Measurements from ENCODE around the gene DLX4.

- no peak for TF ChIP-seq CTCF (conservative IDR thresholded peaks at IDR 0.05; ENCODE audit: low read depth, low read length)
- no peak for TF ChIP-seq POLR2A (IDR thresholded peaks at IDR 0.05; ENCODE audit: low read depth, low read length)
- TF ChIP-seq BHLHE40 (IDR thresholded peaks at IDR 0.05; ENCODE audit: low read depth, low read length), result no peak
- TF ChIP-seq ELK1 (IDR thresholded peaks at IDR 0.05; ENCODE audit: borderline replicate concordance, low read depth, low read length), result no peak
- TF ChIP-seq RAD21 (IDR thresholded peaks at IDR 0.05; ENCODE audit: low read length), result no peak
- TF ChIP-seq FOS (IDR thresholded peaks at IDR 0.05; ENCODE audit: low read depth, low read length), result no peak
- TF ChIP-seq CEBPB (IDR thresholded peaks at IDR 0.05; ENCODE audit: low read depth, low read length), result no peak
- TF ChIP-seq, protein P1, sequence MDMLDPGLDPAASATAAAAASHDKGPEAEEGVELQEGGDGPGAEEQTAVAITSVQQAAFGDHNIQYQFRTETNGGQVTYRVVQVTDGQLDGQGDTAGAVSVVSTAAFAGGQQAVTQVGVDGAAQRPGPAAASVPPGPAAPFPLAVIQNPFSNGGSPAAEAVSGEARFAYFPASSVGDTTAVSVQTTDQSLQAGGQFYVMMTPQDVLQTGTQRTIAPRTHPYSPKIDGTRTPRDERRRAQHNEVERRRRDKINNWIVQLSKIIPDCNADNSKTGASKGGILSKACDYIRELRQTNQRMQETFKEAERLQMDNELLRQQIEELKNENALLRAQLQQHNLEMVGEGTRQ (IDR thresholded peaks at IDR 0.05; ENCODE audit: low read depth, low read length), result no peak
- no peak for TF ChIP-seq MXI1 (IDR thresholded peaks at IDR 0.05; ENCODE audit: borderline replicate concordance, low read depth, low read length)
- TF ChIP-seq MAFK (IDR thresholded peaks at IDR 0.05; ENCODE audit: low read depth, low read length), result no peak
- no peak for TF ChIP-seq RFX5 (IDR thresholded peaks at IDR 0.05; ENCODE audit: low read depth, low read length)
- no peak for TF ChIP-seq RCOR1 (IDR thresholded peaks at IDR 0.05; ENCODE audit: insufficient replicate concordance, low read length)
- no peak for TF ChIP-seq MAZ (IDR thresholded peaks at IDR 0.05; ENCODE audit: borderline replicate concordance, low read depth, low read length)
Observed at GRCh38 chr17:49964769-49965523, 4.0 kb upstream of the DLX4 start.

Data from IMR-90 (cell line).